Activated T-cell treated with anti-CD3 and anti-CD28 coated beads, Interleukin-2, amount 50 U/mL, for 24 hours (primary cell): ENCODE measurements around the gene BCO1.

Source experiments
- DNase-seq: peaks from one replicate; pipeline ENCODE4 v3.0.0-alpha.2; 2020
- H3K27ac Mint-ChIP-seq: 2 replicates; pipeline ENCODE4 v1.8.0; 2020; ENCODE audit warnings: mild to moderate bottlenecking, mixed read lengths
- H3K27me3 Mint-ChIP-seq: 2 replicates; pipeline ENCODE4 v1.8.0; 2020; ENCODE audit warnings: mixed read lengths
- H3K36me3 Mint-ChIP-seq: 2 replicates; pipeline ENCODE4 v1.8.0; 2020; ENCODE audit warnings: low read depth, mixed read lengths
- H3K4me1 Mint-ChIP-seq: 2 replicates; pipeline ENCODE4 v1.8.0; 2020; ENCODE audit warnings: low read depth, mixed read lengths
- H3K4me3 Mint-ChIP-seq: 2 replicates; pipeline ENCODE4 v1.8.0; 2020; ENCODE audit warnings: mild to moderate bottlenecking, moderate library complexity, mixed read lengths
- H3K9me3 Mint-ChIP-seq: 2 replicates; pipeline ENCODE4 v1.8.0; 2020; ENCODE audit warnings: mixed read lengths

The BCO1 gene

DNA sequence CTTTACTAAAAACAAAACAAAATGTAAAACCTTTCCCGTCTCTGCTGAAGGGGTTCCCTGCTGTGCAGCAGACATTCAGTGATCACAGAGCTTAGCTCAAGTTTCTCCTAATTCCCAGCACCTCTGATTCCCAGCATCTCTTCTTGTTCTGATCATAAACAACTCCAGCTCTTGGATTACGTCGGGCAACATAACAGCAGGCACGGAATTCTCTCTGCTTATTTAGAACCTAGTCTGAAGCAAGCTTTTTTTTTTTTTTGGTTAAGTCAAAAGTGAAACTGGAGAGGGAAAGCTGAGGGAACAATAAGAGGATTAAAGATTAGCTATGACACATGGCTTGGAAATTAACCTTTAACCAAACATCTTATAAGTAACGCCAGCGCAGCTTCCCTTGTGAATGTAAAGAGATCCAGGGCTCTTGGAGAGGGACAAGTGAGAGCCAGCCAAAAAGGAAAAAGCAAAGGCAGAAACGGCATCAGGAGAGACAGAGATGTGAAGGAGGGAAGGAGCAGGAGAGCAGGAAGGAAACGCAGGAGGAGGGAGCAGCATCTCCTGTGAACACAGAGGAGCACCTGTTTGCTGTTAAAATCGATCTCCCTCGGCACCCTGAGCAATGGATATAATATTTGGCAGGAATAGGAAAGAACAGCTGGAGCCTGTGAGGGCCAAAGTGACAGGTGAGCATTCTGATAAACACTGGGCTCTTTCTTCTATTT is at the start of gene BCO1:
Gene BCO1 (plus strand): TSS at position 394 of the 716 bp plus-strand sequence. CDS start 220 bp downstream, at position 614.
- Mint-ChIP-seq H3K9me3 (no peaks in the 10 kb centered on the region), H3K36me3 (no peaks in the 10 kb centered on the region), H3K27me3 (no peaks in the 10 kb centered on the region), H3K4me1 (peaks cover 7% of the 10 kb centered on the region), H3K4me3 (no peak within 1 kb of the TSS), H3K27ac (no peak within 1 kb of the TSS)
- no peak for DNase-seq

- no peaks in the 10 kb centered on the region for H3K9me3 Mint-ChIP-seq
- H3K4me1 Mint-ChIP-seq: peaks cover 1% of the 10 kb centered on the region
- H3K27me3 Mint-ChIP-seq: peaks cover 8% of the 10 kb centered on the region
- DNase-seq: no peak
- H3K4me3 Mint-ChIP-seq: no peak overlapping the region
- H3K27ac Mint-ChIP-seq: no peak overlapping the region
- H3K36me3 Mint-ChIP-seq: no peaks in the 10 kb centered on the region
Observed at GRCh38 chr16:81189100-81189664, 49.3 kb upstream of the BCO1 start.

DNA sequence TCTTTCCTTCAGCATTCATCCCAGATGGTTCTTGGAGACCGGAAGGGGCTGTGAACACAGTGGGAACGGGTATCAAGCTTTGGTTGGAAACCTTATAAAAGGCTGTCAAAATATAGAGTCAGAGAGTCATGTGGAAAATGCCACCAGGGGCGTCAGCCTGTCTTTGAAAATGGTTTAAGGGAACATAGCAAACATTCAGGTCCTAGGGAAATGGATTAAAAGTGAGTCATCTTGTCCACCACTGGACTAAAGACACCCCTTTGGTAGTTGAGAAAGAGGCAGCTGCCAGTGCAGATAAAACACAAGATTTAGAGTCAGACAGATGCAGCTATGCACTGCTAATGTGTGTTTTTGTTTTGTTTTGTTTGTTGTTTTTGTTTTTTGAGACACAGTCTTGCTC is 47.8 kb upstream of the BCO1 start:
- H3K36me3 Mint-ChIP-seq: no peaks in the 10 kb centered on the region
- peaks cover 1% of the 10 kb centered on the region for H3K4me1 Mint-ChIP-seq
- H3K9me3 Mint-ChIP-seq: no peaks in the 10 kb centered on the region
- no peak for DNase-seq
- no peak overlapping the region for H3K4me3 Mint-ChIP-seq
- H3K27ac Mint-ChIP-seq: no peak overlapping the region
- peaks cover 9% of the 10 kb centered on the region for H3K27me3 Mint-ChIP-seq

DNA sequence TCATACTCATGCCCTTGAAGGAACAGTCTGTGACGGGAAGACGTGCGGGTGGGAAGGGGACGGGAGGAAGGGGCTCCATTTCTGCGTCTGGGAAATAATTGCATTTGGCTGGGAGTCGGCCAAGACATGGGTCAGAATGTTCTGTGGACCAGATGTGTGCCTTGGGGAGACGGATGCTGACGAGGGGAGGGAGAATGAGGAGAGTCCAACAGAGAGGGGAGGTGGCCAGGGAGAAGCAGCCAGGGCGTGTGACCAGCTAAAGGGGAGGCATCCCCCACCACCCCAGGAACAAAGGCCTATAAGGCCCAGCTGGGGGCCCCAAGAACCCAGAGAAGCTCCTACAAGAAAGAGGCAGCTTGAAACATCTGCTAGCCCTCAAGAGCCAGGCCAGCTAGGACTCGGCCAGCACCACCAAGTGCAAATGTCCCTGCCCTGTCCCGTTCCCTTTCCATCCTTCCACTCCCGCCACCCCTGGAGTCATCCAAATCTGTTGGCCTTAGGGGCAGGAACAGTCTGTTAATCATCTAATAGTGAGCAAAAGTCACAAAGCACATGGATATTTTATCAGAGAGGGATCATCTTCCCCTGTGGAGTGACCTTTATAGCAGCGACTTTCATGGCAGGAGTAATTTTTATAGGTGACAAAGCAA is 42.5 kb upstream of the BCO1 start:
- no peak for DNase-seq
- Mint-ChIP-seq H3K9me3 (no peaks in the 10 kb centered on the region), H3K4me3 (no peak overlapping the region), H3K27ac (no peak overlapping the region), H3K36me3 (no peaks in the 10 kb centered on the region), H3K27me3 (peaks cover 22% of the 10 kb centered on the region), H3K4me1 (peaks cover 1% of the 10 kb centered on the region)

DNA sequence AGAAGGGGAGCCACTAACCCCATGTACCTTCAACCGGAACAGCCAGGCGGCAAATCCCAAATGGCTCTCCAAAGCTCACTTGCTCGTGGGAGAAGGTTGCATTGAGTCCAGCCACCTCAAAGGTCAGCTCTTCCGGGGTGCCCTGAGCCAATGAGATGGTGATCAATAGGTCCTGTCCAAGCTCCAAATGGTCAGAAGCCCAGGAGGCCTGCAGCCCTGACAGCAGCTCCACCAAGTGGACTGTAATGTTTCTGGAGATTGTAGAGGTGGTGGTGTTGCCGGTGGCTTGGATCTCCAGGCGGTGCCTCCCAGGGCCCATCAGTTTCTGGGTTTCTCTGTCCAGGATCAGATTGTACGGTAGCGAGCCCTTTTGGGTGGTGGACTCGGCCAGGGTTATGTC is 39.9 kb upstream of the BCO1 start:
- Mint-ChIP-seq H3K9me3 (no peaks in the 10 kb centered on the region), H3K27me3 (peaks cover 16% of the 10 kb centered on the region), H3K27ac (no peak overlapping the region), H3K36me3 (no peaks in the 10 kb centered on the region), H3K4me1 (no peaks in the 10 kb centered on the region), H3K4me3 (no peak overlapping the region)
- no peak for DNase-seq

DNA sequence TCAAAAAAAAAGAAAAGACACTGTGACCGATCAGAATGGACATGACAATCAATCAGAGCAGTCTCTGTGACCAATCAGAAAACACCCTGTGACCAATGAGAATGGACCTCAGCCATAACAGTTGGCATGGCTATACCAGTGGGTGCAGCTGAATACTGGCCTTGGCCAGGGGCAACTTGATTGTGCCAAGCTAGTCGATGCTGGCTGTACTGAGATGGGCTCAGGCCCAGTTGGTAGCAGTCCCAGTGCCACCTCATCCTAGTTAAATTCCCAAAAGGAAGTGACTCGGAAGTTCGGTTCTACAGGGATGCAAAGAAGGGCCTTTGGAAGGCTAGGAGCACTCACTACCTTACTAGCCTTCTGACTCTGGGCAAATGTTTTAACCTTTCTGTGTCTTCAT is 37.2 kb upstream of the BCO1 start:
- no peak for DNase-seq
- no peaks in the 10 kb centered on the region for H3K36me3 Mint-ChIP-seq
- no peaks in the 10 kb centered on the region for H3K4me1 Mint-ChIP-seq
- peaks cover 17% of the 10 kb centered on the region for H3K27me3 Mint-ChIP-seq
- H3K9me3 Mint-ChIP-seq: no peaks in the 10 kb centered on the region
- no peak overlapping the region for H3K27ac Mint-ChIP-seq
- no peak overlapping the region for H3K4me3 Mint-ChIP-seq

DNA sequence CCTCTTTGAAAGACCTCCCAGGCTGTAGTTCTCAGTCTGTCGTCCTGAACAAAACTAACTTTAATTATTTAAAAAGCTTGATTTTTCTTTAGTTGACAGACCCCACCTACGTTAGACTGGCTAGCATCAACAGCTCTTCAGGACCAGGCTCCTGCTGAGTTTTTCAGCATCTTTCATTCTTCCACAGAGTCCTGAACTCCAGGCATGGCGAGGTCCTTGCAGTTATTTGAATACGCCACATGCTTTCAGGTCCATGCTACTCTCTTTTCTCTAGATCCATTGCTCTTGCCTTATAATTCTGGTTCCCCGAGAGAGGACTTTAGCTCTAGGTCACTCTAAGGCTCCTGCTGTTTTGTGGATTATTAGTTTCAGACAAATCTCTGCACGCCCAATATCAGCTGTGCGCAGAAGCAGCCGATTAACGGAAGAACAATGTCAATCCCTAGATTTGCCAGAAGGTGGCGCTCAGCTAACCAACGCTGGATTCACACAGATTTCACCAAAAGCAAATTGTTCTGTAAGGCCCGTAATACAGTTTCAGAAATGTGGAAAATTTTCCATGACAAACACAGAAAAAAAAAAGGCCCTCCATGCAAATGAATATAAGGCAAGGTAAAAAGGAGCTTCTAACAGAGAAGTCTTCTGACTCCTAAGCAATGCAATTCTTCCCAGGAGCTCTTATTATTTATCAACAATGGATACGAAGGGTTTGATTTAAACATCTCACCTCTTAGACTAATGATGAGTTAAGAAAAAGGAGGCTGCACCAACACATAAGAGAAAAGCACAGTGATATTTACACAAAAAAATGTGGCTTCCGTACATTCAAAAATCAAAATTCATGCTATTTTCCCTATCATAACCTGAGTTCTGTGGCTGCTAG is 33.5 kb upstream of the BCO1 start:
- DNase-seq: peak; percentile 32
- Mint-ChIP-seq H3K9me3 (no peaks in the 10 kb centered on the region), H3K36me3 (no peaks in the 10 kb centered on the region), H3K4me3 (no peak overlapping the region), H3K27me3 (peaks cover 20% of the 10 kb centered on the region), H3K27ac (no peak overlapping the region), H3K4me1 (no peaks in the 10 kb centered on the region)

DNA sequence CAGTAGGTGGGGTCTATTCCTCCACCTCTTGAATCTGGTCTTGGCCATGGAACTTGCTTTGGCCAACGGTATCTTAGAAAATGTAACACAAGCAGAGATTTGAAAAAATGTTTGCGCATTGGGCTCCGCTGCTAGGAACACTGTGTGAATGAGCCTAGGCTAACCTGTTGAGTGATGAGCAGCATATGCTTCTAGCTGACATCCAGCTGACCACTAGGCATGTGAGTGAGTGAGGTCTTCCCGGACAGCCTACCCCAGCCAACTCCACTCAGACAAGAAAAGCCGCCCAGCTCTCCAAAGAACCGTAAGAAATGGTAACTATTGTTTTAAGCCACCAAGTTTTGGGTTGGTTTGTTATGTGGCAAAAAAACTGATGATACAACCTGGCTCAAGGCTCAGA is 31.4 kb upstream of the BCO1 start:
- Mint-ChIP-seq H3K9me3 (no peaks in the 10 kb centered on the region), H3K27ac (no peak overlapping the region), H3K27me3 (peaks cover 31% of the 10 kb centered on the region), H3K4me1 (no peaks in the 10 kb centered on the region), H3K4me3 (no peak overlapping the region), H3K36me3 (no peaks in the 10 kb centered on the region)
- no peak for DNase-seq

- Mint-ChIP-seq H3K4me1 (no peaks in the 10 kb centered on the region), H3K4me3 (no peak overlapping the region), H3K9me3 (no peaks in the 10 kb centered on the region), H3K27me3 (peaks cover 33% of the 10 kb centered on the region), H3K36me3 (no peaks in the 10 kb centered on the region), H3K27ac (no peak overlapping the region)
- DNase-seq: no peak
Observed at GRCh38 chr16:81210807-81211206, 27.7 kb upstream of the BCO1 start.

DNA sequence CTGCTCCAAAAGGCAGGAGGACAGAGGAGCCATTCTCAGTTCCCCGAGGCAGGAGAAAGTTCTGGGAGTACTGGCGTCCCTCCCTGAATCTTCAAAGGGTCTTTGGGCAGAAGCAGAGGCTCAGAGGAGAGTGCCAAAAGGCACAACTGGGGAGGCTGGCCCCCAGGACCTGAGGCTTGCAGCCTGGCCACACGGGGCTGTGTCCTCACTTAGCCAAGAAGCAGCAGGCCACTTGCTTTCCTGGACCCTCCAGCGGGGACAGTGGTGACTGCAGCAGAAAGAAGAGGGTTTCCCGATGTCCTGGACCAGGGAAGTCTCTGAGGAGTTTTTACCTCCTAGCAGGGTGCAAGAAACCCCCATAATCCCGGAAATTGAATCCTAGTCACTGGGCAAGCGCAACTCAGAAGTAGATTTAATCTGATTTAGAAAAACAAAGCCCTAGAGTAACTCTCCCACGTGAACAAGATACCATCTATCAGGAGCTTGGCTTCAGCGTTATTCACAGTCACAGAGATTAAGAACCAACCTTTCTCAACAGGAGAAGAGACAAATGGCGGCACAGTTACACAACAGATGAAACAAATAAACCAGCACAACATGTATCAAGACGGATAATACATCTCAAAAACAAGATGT is 25.5 kb upstream of the BCO1 start:
- Mint-ChIP-seq H3K4me3 (no peak overlapping the region), H3K36me3 (no peaks in the 10 kb centered on the region), H3K27ac (no peak overlapping the region), H3K27me3 (peaks cover 28% of the 10 kb centered on the region), H3K4me1 (no peaks in the 10 kb centered on the region), H3K9me3 (no peaks in the 10 kb centered on the region)
- no peak for DNase-seq

DNA sequence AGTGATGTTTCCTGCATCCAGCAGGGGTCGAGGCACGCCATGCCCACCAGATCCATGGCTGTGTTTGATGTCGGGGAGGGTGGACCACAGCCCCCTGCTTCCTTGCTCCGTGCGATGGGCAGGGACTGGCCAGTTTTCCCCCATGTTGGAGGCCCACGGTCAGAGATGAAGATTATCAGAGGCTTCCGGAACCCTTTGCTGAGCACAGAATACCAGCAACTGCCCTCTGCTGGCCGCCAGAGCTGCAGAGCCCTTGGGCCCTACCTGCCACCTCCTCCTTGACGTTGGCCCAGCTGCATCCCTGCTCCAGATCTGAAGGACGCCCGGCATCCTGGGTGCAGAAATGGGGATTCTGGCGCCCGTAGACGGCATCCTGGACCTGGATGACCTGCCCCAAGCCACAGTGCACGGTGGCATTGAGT is 23.7 kb upstream of the BCO1 start:
- Mint-ChIP-seq H3K27ac (no peak overlapping the region), H3K9me3 (no peaks in the 10 kb centered on the region), H3K36me3 (no peaks in the 10 kb centered on the region), H3K4me1 (no peaks in the 10 kb centered on the region), H3K27me3 (peaks cover 18% of the 10 kb centered on the region), H3K4me3 (no peak overlapping the region)
- DNase-seq: no peak

DNA sequence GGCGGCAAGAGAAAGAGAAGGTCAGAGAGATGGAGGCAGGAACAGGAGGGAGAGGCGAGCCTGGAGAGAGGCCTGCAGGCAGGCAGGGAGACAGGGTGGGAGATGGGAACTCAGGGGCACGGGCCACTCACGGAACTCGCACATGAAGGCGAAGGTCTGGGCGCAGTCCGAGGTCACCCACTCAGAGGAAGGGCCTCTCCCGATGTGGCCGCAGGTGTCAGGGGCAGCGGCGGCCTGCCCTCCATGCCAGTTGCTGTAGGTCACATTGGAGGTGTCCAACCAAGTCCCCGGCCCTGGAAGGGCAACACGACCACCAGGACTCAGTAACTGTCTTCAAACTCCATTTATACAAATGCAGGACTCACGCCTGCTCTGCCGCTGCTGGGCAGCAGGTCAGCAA is 22.4 kb upstream of the BCO1 start:
- Mint-ChIP-seq H3K4me1 (no peaks in the 10 kb centered on the region), H3K36me3 (no peaks in the 10 kb centered on the region), H3K27me3 (peaks cover 13% of the 10 kb centered on the region)

DNA sequence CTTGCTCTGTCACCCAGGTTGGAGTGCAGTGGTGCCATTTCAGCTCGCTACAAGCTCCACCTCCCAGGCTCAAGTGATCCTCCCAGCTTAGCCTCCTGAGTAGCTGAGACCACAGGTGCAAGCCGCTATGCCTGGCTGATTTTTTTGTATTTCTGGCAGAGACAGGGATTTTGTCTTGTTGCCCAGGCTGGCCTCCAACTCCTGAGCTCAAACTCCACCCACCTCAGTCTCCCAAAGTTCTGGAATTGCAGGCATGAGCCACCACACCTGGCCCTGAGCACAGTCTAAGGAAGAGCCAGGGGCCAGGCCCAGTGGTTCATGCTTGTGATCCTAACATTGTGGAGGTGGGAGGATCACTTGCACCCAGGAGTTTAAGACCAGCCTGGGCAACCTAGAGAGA is 21.8 kb upstream of the BCO1 start:
- Mint-ChIP-seq H3K4me3 (no peak overlapping the region), H3K9me3 (no peaks in the 10 kb centered on the region), H3K36me3 (no peaks in the 10 kb centered on the region), H3K27ac (no peak overlapping the region), H3K27me3 (peaks cover 7% of the 10 kb centered on the region), H3K4me1 (no peaks in the 10 kb centered on the region)
- no peak for DNase-seq

More for the DNA sequence above, 22.4 kb upstream of the BCO1 start:
- Mint-ChIP-seq H3K4me3 (no peak overlapping the region), H3K9me3 (no peaks in the 10 kb centered on the region), H3K27ac (peak overlapping the region; percentile 30)
- no peak for DNase-seq

DNA sequence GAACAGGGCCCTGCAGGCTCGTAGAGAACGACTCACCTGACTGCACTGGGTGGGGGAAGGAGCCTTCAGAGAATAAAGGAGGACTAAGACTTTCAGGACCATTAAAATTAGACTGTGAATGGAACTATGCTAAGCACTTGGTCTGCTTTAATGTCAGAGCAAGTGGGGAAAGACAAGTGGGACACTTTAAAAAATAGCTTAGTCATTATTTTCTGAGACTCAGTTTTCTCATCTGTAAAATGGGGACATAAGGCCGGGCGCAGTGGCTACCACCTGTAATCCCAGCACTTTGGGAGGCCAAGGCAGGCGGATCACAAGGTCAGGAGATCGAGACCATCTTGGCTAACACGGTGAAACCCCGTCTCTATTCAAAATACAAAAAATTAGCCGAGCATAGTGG is 19.3 kb upstream of the BCO1 start:
- Mint-ChIP-seq H3K27ac (no peak overlapping the region), H3K9me3 (no peaks in the 10 kb centered on the region), H3K4me1 (no peaks in the 10 kb centered on the region), H3K27me3 (peaks cover 3% of the 10 kb centered on the region), H3K4me3 (no peak overlapping the region), H3K36me3 (no peaks in the 10 kb centered on the region)
- DNase-seq: no peak
